HCT116 (cell line): Measurements from ENCODE around the gene ACSL5. TPM values are rescaled to one million over a fixed set of nuclear protein-coding genes. Genes with fewer than 3 reads are reported as not detected.

Experiments used
- ATAC-seq: fragments of 200-7000 bp; cut with Tn5 transposase; 2 replicates; pipeline ENCODE4 v1.9.1; 2020; ENCODE audit warnings: mild to moderate bottlenecking, moderate library complexity
- BruUV-seq: library from RNA; stranded (reverse); fragments of 400-500 nt; replicated peaks from 2 replicates; lab custom pipeline; 2021; lab: Mats Ljungman, UMichigan
- CTCF ChIA-PET: fragments of 300-600 bp; sonication (Branson Sonifier 250); formaldehyde crosslinking; loops from one replicate; lab custom pipeline; 2021; ENCODE audit warnings: antibody characterized with exemption; lab: Charles Lee
- POLR2A ChIA-PET: fragments of 300-600, 350-600 bp; sonication (Branson Sonifier 250); formaldehyde crosslinking; loops from one replicate; lab custom pipeline; 2021; ENCODE audit warnings: antibody characterized with exemption; lab: Charles Lee
- RAD21 ChIA-PET, 2 experiments: fragments of 300-600 bp; sonication (Branson Sonifier 250); formaldehyde crosslinking; loops; one replicate each; lab custom pipeline; 2023; ENCODE audit warnings: low total read pairs in 2 of 2; ENCODE audit not compliant: uncharacterized antibody in 2 of 2, unreplicated experiment in 2 of 2, low non-redundant PET in 1 of 2; lab: Charles Lee
- DNase-seq: peaks from one replicate; pipeline ENCODE4 v3.0.0-alpha.2; 2010; ENCODE audit warnings: low read depth, low spot score
- H2AFZ ChIP-seq: fragments of 200-600 bp; shearing (Covaris generic), sonication (generic); 2 replicates; pipeline ENCODE4 v1.6.1; 2017; ENCODE audit warnings: low read depth, mixed run types, mixed read lengths, antibody characterized with exemption, low read length; ENCODE audit not compliant: poor library complexity, severe bottlenecking
- H3K27ac ChIP-seq: 2 replicates; pipeline ENCODE4 v1.5.1; 2012; ENCODE audit warnings: low read depth, low read length
- H3K27me3 ChIP-seq: fragments of 200-600 bp; sonication (generic); 2 replicates; pipeline ENCODE4 v1.6.1; 2016; ENCODE audit warnings: mixed run types, low read length, mixed read lengths; ENCODE audit not compliant: insufficient read depth
- H3K36me3 ChIP-seq, 2 experiments: fragments of 200-500 bp in 1 of 2; fragments of 200-600 bp in 1 of 2; sonication (Bioruptor generic) in 1 of 2; sonication (generic) in 1 of 2; 2 replicates each; pipeline versions ENCODE4 v1.5.1 to v1.6.1; 2014 to 2016; ENCODE audit warnings: low read length in 2 of 2, inconsistent platforms in 1 of 2, mixed read lengths in 1 of 2, mixed run types in 1 of 2; ENCODE audit not compliant: insufficient read depth in 2 of 2, control insufficient read depth in 1 of 2
- H3K4me1 ChIP-seq, 2 experiments: fragments of 200-600 bp in 1 of 2; sonication (generic) in 1 of 2; 2 replicates each; pipeline versions ENCODE4 v1.5.1 to v1.6.1; 2012 to 2017; ENCODE audit warnings: low read length in 2 of 2, inconsistent platforms in 1 of 2, mild to moderate bottlenecking in 1 of 2, mixed read lengths in 1 of 2, mixed run types in 1 of 2, moderate library complexity in 1 of 2; ENCODE audit not compliant: insufficient read depth in 2 of 2, control insufficient read depth in 1 of 2
- H3K4me2 ChIP-seq: fragments of 200-600 bp; sonication (generic); 2 replicates; pipeline ENCODE4 v1.6.1; 2017; ENCODE audit warnings: mixed run types, low read length, mixed read lengths
- H3K4me3 ChIP-seq, 2 experiments: fragments of 200-600 bp in 1 of 2; sonication (generic) in 1 of 2; replicated peaks in 1 of 2; 2 replicates each; pipeline ENCODE4 v1.5.1; 2011 to 2016; ENCODE audit warnings: low read length in 2 of 2, control low read depth in 1 of 2, low read depth in 1 of 2, mild to moderate bottlenecking in 1 of 2, mixed read lengths in 1 of 2, mixed run types in 1 of 2
- H3K79me2 ChIP-seq: fragments of 200-600 bp; sonication (generic); 2 replicates; pipeline ENCODE4 v1.6.1; 2017; ENCODE audit warnings: mild to moderate bottlenecking, mixed run types, low read length, moderate library complexity, mixed read lengths; ENCODE audit not compliant: insufficient read depth
- H3K9ac ChIP-seq: fragments of 200-600 bp; sonication (generic); 2 replicates; pipeline ENCODE4 v1.6.1; 2016; ENCODE audit warnings: low read length, mixed read lengths
- H3K9me2 ChIP-seq: fragments of 200-600 bp; sonication (generic), shearing (Covaris generic); 2 replicates; pipeline ENCODE4 v1.6.1; 2017; ENCODE audit warnings: mixed run types, mild to moderate bottlenecking, moderate library complexity; ENCODE audit not compliant: insufficient read depth
- H3K9me3 ChIP-seq, 2 experiments: fragments of 200-500 bp in 1 of 2; fragments of 200-600 bp in 1 of 2; sonication (Bioruptor generic) in 1 of 2; sonication (generic) in 1 of 2; 2 replicates each; pipeline ENCODE4 v1.6.1; 2014 to 2017; ENCODE audit warnings: low read length in 2 of 2, mixed read lengths in 2 of 2, inconsistent platforms in 1 of 2, low read depth in 1 of 2, mild to moderate bottlenecking in 1 of 2, mixed run types in 1 of 2, moderate library complexity in 1 of 2; ENCODE audit not compliant: control insufficient read depth in 1 of 2, insufficient read depth in 1 of 2
- H4K20me1 ChIP-seq: fragments of 200-600 bp; sonication (generic), shearing (Covaris generic); 2 replicates; pipeline ENCODE4 v1.6.1; 2017; ENCODE audit warnings: mixed run types, mild to moderate bottlenecking, moderate library complexity; ENCODE audit not compliant: insufficient read depth
- CTCF ChIP-seq, 3 experiments: fragments of 200-600 bp in 1 of 3; sonication (generic) in 1 of 3; IDR thresholded peaks in 2 of 3; conservative IDR thresholded peaks in 1 of 3; 2 replicates each; pipeline ENCODE4 v1.5.1; 2012 to 2017; ENCODE audit warnings: low read depth in 2 of 3, low read length in 2 of 3, antibody characterized with exemption in 1 of 3, borderline replicate concordance in 1 of 3, control low read depth in 1 of 3, mild to moderate bottlenecking in 1 of 3, mixed read lengths in 1 of 3, mixed run types in 1 of 3, moderate library complexity in 1 of 3; ENCODE audit not compliant: insufficient read depth in 1 of 3
- EGR1 ChIP-seq: IDR thresholded peaks from 2 replicates; pipeline ENCODE4 v1.6.1; 2012; ENCODE audit warnings: low read depth
- ELF1 ChIP-seq: IDR thresholded peaks from 2 replicates; pipeline ENCODE4 v1.6.1; 2012; ENCODE audit warnings: low read depth, borderline replicate concordance
- FOSL1 ChIP-seq: IDR thresholded peaks from 2 replicates; pipeline ENCODE4 v1.6.1; 2012; ENCODE audit warnings: low read depth
- JUND ChIP-seq: IDR thresholded peaks from 2 replicates; pipeline ENCODE4 v1.6.1; 2012
- MAX ChIP-seq: IDR thresholded peaks from 2 replicates; pipeline ENCODE4 v1.6.1; 2012
- POLR2A ChIP-seq: IDR thresholded peaks from 2 replicates; pipeline ENCODE4 v1.7.0; 2011; ENCODE audit warnings: borderline replicate concordance; ENCODE audit not compliant: insufficient read depth, insufficient read length; ENCODE audit errors: extremely low read depth
- POLR2AphosphoS5 ChIP-seq: IDR thresholded peaks from 2 replicates; pipeline ENCODE4 v1.6.1; 2011; ENCODE audit warnings: mild to moderate bottlenecking, low read depth, low read length, moderate library complexity
- RAD21 ChIP-seq: IDR thresholded peaks from 2 replicates; pipeline ENCODE4 v1.6.1; 2012; ENCODE audit warnings: low read depth, mild to moderate bottlenecking
- REST ChIP-seq: IDR thresholded peaks from 2 replicates; pipeline ENCODE4 v1.6.1; 2012; ENCODE audit warnings: low read depth
- SIN3A ChIP-seq: IDR thresholded peaks from 2 replicates; pipeline ENCODE4 v1.6.1; 2012; ENCODE audit warnings: low read depth
- TCF7L2 ChIP-seq: IDR thresholded peaks from 2 replicates; pipeline ENCODE4 v1.7.0; 2011; ENCODE audit warnings: borderline replicate concordance, inconsistent platforms; ENCODE audit not compliant: insufficient read depth, insufficient read length; ENCODE audit errors: extremely low read depth
- YY1 ChIP-seq: IDR thresholded peaks from 2 replicates; pipeline ENCODE4 v1.6.1; 2011; ENCODE audit warnings: low read length, low read depth, moderate library complexity, mild to moderate bottlenecking; ENCODE audit not compliant: insufficient replicate concordance; ENCODE audit errors: extremely low read depth
- ZBTB33 ChIP-seq: IDR thresholded peaks from 2 replicates; pipeline ENCODE4 v1.6.1; 2011; ENCODE audit warnings: mild to moderate bottlenecking, low read length, moderate library complexity; ENCODE audit not compliant: insufficient replicate concordance; ENCODE audit errors: extremely low read depth
- ZFX ChIP-seq: fragments of 450-650 bp; IDR thresholded peaks from 2 replicates; pipeline ENCODE4 v1.6.1; 2017
- intact Hi-C: fragments of 100-400 bp; cut with micrococcal nuclease; formaldehyde crosslinking; loops from 2 replicates; pipeline ENCODE4 v1.10.0; 2022
- total RNA-seq: library from RNA; stranded (reverse); gene quantifications from one replicate; pipeline ENCODE4 v1.2.1, GENCODE V29; 2021; ENCODE audit not compliant: unreplicated experiment

The ACSL5 gene
- total RNA-seq, 1 experiment from 2014 or later: 195 TPM

- TF ChIP-seq YY1: no peak
These were observed 9.9 kb upstream of the ACSL5 start (continued) for GRCh38 chr10:112363696-112364688.

- H3K27ac ChIP-seq: no peak overlapping the region
- TF ChIP-seq RAD21 (no peak), JUND (no peak), EGR1 (no peak), MAX (no peak), REST (no peak), ELF1 (no peak), YY1 (no peak), FOSL1 (no peak), ZFX (no peak), POLR2AphosphoS5 (no peak), ZBTB33 (no peak), TCF7L2 (no peak), CTCF (IDR thresholded peaks at IDR 0.05 in 2 of 3, conservative IDR thresholded peaks at IDR 0.05 in 1 of 3; ENCODE audit: borderline replicate concordance in 1 of 3, insufficient read depth in 1 of 3, low read depth in 2 of 3, low read length in 2 of 3) (no peak), SIN3A (no peak), POLR2A (no peak)
These were observed 8.9 kb upstream of the ACSL5 start for GRCh38 chr10:112365014-112365432.

More at GRCh38 chr10:112365014-112365432, 8.9 kb upstream of the ACSL5 start:
- no peak overlapping the region for H2AFZ ChIP-seq
- peaks cover 35 to 70% of the 10 kb centered on the region in 2 experiments for H3K4me1 ChIP-seq
- no TSS peak for BruUV-seq
- no peak for ATAC-seq
- RAD21 ChIA-PET: no interaction called here
- no peak overlapping the region for H3K9ac ChIP-seq
- intact Hi-C loops: no loop called here
- no peak overlapping the region for H3K4me3 ChIP-seq
- H3K79me2 ChIP-seq: no peaks in the 10 kb centered on the region
- DNase-seq: no peak
- no peaks in the 10 kb centered on the region for H3K27me3 ChIP-seq
- no peaks in the 10 kb centered on the region for H3K9me3 ChIP-seq
- CTCF ChIA-PET: interaction anchor here (0.9 to 2.0 kb wide), 4 partner anchors 9 to 70 kb away, joined by 3 to 6 read pairs (median 5); no protein-coding TSS in a partner anchor
- no peaks in the 10 kb centered on the region for H3K36me3 ChIP-seq
- POLR2A ChIA-PET: interaction anchor here (1.5 to 4.2 kb wide), 3 partner anchors 10 to 21 kb away, joined by 5 to 47 read pairs (median 7); partner anchors contain the start of gene ACSL5
- H4K20me1 ChIP-seq: no peaks in the 10 kb centered on the region
- no peaks in the 10 kb centered on the region for H3K9me2 ChIP-seq
- H3K4me2 ChIP-seq: no peak overlapping the region
